EH (cell line): ENCODE results near the gene ARHGEF7.
"Not testable (repeated sequence)": the region's sequence is repeated elsewhere in the genome, so short reads cannot be mapped to it uniquely, and the experiment has no call there.

Experiments
- DNase-seq: peaks from one replicate; pipeline ENCODE4 v3.0.0-alpha.2; 2015; ENCODE audit warnings: low read depth

The ARHGEF7 gene

GRCh38 chr13:111174377-111175114 lies 59.4 kb downstream of the ARHGEF7 start:
- DNase-seq = peak; percentile 34

GRCh38 chr13:111175372-111175771 lies 60.3 kb downstream of the ARHGEF7 start:
- no peak for DNase-seq

GRCh38 chr13:111175935-111176334 lies 60.8 kb downstream of the ARHGEF7 start:
- no peak for DNase-seq

- no peak for DNase-seq
These were observed 61.3 kb downstream of the ARHGEF7 start for GRCh38 chr13:111176421-111176820.

- peak; percentile 41 for DNase-seq
These were observed 62.1 kb downstream of the ARHGEF7 start for GRCh38 chr13:111177081-111177711.

- peak; percentile 96 for DNase-seq
These were observed 62.8 kb downstream of the ARHGEF7 start for GRCh38 chr13:111177921-111178320.

- DNase-seq = no peak
These were observed 63.3 kb downstream of the ARHGEF7 start for GRCh38 chr13:111178402-111178801.

- peak; percentile 75 for DNase-seq
These were observed 65.0 kb downstream of the ARHGEF7 start for GRCh38 chr13:111179908-111180760.

- no peak for DNase-seq
These were observed 66.9 kb downstream of the ARHGEF7 start for GRCh38 chr13:111181977-111182376.

GRCh38 chr13:111183087-111183645 lies 68.1 kb downstream of the ARHGEF7 start:
- no peak for DNase-seq

GRCh38 chr13:111183959-111184358 lies 68.8 kb downstream of the ARHGEF7 start:
- no peak for DNase-seq

GRCh38 chr13:111184458-111185401 lies 69.6 kb downstream of the ARHGEF7 start:
- DNase-seq = peak; percentile 31

- DNase-seq = no peak
These were observed 71.3 kb downstream of the ARHGEF7 start for GRCh38 chr13:111186305-111186935.

- DNase-seq = no peak
These were observed 72.9 kb downstream of the ARHGEF7 start for GRCh38 chr13:111187960-111188541.

- DNase-seq = not testable (repeated sequence)
These were observed 74.0 kb downstream of the ARHGEF7 start for GRCh38 chr13:111189064-111189505.

- not testable (repeated sequence) for DNase-seq
These were observed 74.4 kb downstream of the ARHGEF7 start for GRCh38 chr13:111189516-111189915.

GRCh38 chr13:111193223-111193622 lies 78.1 kb downstream of the ARHGEF7 start:
- not testable (repeated sequence) for DNase-seq

- peak; percentile 90 for DNase-seq
These were observed 79.5 kb downstream of the ARHGEF7 start for GRCh38 chr13:111194651-111195050.

GRCh38 chr13:111198732-111199378 lies 83.7 kb downstream of the ARHGEF7 start:
- not testable (repeated sequence) for DNase-seq
